NCI-H1417 (cell line): ENCODE data around the gene IMMP1L.
"Not testable (repeated sequence)": the region's sequence is repeated elsewhere in the genome, so short reads cannot be mapped to it uniquely, and the experiment has no call there.

Source experiments
- DNase-seq, 3 experiments: peaks; one replicate each; lab custom pipeline; 2025; lab: John Stamatoyannopoulos, UW

Gene IMMP1L

GRCh38 chr11:31509429-31510345 lies at the start of gene IMMP1L, which contains the start of gene ELP4:
IMMP1L (minus strand) TSS chr11:31509622; CDS start chr11:31463276, 46,346 bp downstream.
ELP4 (plus strand) TSS chr11:31509767; CDS start chr11:31509785, 18 bp downstream.
- DNase-seq: peak; percentile 95 to 99 (median 99)

- no peak for DNase-seq
Measured at GRCh38 chr11:31558001-31558400, 48.6 kb upstream of the IMMP1L start.

- DNase-seq: peak in 1 of 3 experiments; percentile 3
Measured at GRCh38 chr11:31555938-31556337, 46.5 kb upstream of the IMMP1L start.

- no peak for DNase-seq
Measured at GRCh38 chr11:31542862-31543261, 33.4 kb upstream of the IMMP1L start.

- DNase-seq: no peak
Measured at GRCh38 chr11:31535479-31535878, 26.1 kb upstream of the IMMP1L start.

- no peak for DNase-seq
Measured at GRCh38 chr11:31531293-31531692, 21.9 kb upstream of the IMMP1L start.

GRCh38 chr11:31529701-31530100 lies 20.3 kb upstream of the IMMP1L start:
- DNase-seq: no peak

- DNase-seq: no peak
Measured at GRCh38 chr11:31529189-31529588, 19.8 kb upstream of the IMMP1L start.

- no peak for DNase-seq
Measured at GRCh38 chr11:31521497-31522150, 12.2 kb upstream of the IMMP1L start.

- DNase-seq: peak in 1 of 3 experiments; percentile 60
Measured at GRCh38 chr11:31512117-31512516, 2.7 kb upstream of the IMMP1L start.

- DNase-seq: peak in 1 of 3 experiments; percentile 33
Measured at GRCh38 chr11:31509051-31509428, 382 bp downstream of the IMMP1L start.

- no peak for DNase-seq
Measured at GRCh38 chr11:31500560-31500959, 8.9 kb downstream of the IMMP1L start.

- DNase-seq: no peak
Measured at GRCh38 chr11:31499576-31500178, 9.7 kb downstream of the IMMP1L start.

GRCh38 chr11:31493762-31494161 lies 15.7 kb downstream of the IMMP1L start:
- not testable (repeated sequence) for DNase-seq

GRCh38 chr11:31493235-31493634 lies 16.2 kb downstream of the IMMP1L start:
- no peak for DNase-seq

GRCh38 chr11:31492320-31492913 lies 17.0 kb downstream of the IMMP1L start:
- no peak for DNase-seq

GRCh38 chr11:31487848-31488247 lies 21.6 kb downstream of the IMMP1L start:
- peak in 2 of 3 experiments; percentile 14 to 29 for DNase-seq

GRCh38 chr11:31484497-31484896 lies 24.9 kb downstream of the IMMP1L start:
- no peak for DNase-seq

- DNase-seq: no peak
Measured at GRCh38 chr11:31480930-31481329, 28.5 kb downstream of the IMMP1L start.

- no peak for DNase-seq
Measured at GRCh38 chr11:31479066-31479465, 30.4 kb downstream of the IMMP1L start.

GRCh38 chr11:31478223-31478590 lies 31.2 kb downstream of the IMMP1L start:
- DNase-seq: no peak

- peak in 1 of 3 experiments; percentile 12 for DNase-seq
Measured at GRCh38 chr11:31477528-31478222, 31.7 kb downstream of the IMMP1L start.
